ENCODE data around the gene RPL35A. TPM values are rescaled to one million over a fixed set of nuclear protein-coding genes. Genes with fewer than 3 reads are reported as not detected.

RPL35A gene
- total RNA-seq, 1 donor from 2014 or later, result 1,290 TPM

DNA sequence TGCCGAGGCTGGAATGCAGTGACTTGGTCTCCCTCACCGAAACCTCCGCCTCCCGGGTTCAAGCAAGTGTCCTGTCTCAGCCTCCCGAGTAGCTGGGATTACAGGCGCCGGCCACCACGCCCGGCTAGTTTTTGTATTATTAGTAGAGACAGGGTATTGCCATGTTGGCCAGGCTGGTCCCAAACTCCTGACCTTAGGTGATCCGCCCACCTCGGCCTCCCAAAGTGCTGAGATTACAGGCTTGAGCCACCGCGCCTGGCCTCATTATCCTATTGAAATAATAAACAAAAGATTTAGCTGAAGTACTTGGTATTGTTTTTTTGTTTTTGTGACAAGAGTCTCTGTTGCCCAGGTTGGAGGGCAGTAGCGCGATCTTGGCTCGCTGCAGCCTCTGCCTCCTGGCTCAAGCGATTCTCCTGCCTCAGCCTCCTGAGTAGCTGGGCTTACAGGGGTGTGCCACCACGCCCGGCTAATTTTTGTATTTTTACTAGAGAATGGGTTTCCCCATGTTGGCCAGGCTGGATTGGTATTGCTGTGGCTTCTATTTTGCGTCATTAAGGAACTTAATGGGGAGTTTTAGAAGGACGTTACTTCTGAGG is 1.5 kb downstream of the RPL35A start:
- Mint-ChIP-seq H3K27ac (ENCODE audit: unreplicated experiment) (no peak overlapping the region), H3K36me3 (ENCODE audit: low read depth) (peaks cover 32% of the 10 kb centered on the region), H3K27me3 (ENCODE audit: low read depth) (no peaks in the 10 kb centered on the region), H3K4me1 (peaks cover 33% of the 10 kb centered on the region), H3K4me3 (peak overlapping the region; percentile 98), H3K9me3 (no peaks in the 10 kb centered on the region)
- no peak for DNase-seq (ENCODE audit: low read depth, low spot score)
- no peak for TF ChIP-seq CTCF (conservative IDR thresholded peaks at IDR 0.05)

DNA sequence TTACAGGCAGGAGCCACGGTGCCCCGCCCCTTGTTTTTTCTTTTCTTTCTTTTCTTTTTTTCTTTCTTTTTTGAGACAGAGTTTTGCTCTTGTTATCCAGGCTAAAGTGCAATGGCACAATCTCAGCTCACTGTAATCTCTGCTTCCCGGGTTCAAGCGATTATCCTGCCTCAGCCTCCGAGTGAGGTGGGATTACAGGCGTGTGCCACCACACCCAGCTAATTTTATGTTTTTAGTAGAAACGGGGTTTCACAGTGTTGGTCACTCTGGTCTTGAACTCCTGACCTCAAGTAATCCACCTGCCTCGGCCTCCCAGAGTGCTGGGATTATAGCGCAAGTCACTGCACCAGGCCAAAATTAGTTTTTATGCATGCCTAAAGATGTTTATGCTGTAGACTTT is 2.5 kb downstream of the RPL35A start:
- Mint-ChIP-seq H3K4me1 (peaks cover 39% of the 10 kb centered on the region), H3K27ac (ENCODE audit: unreplicated experiment) (no peak overlapping the region), H3K36me3 (ENCODE audit: low read depth) (peaks cover 32% of the 10 kb centered on the region), H3K4me3 (peak overlapping the region; percentile 82), H3K27me3 (ENCODE audit: low read depth) (no peaks in the 10 kb centered on the region), H3K9me3 (no peaks in the 10 kb centered on the region)
- no peak for TF ChIP-seq CTCF (conservative IDR thresholded peaks at IDR 0.05)
- DNase-seq (ENCODE audit: low read depth, low spot score), result no peak

DNA sequence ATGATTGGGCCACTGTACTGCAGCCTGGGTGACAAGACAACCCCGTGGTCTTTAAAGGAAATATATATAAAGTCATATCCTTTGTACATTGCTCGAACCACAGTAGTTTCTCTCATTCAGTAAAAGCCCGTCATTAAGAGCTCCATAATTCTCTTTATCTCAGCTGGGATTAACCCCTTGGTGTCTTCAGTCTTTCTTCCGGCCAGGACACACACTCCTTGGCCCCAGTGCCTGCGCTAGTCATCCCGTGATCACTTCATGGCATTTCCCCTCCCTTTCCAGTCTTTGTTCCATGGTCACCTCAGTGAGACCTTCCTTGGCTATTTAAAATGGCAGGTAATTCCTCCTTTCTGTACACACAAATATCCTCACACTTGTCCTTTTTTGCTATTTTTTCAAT is 3.3 kb downstream of the RPL35A start:
- Mint-ChIP-seq H3K27me3 (ENCODE audit: low read depth) (no peaks in the 10 kb centered on the region), H3K4me3 (peak overlapping the region; percentile 82), H3K27ac (ENCODE audit: unreplicated experiment) (peak overlapping the region; percentile 84), H3K9me3 (no peaks in the 10 kb centered on the region), H3K36me3 (ENCODE audit: low read depth) (peaks cover 32% of the 10 kb centered on the region), H3K4me1 (peaks cover 45% of the 10 kb centered on the region)
- TF ChIP-seq CTCF (conservative IDR thresholded peaks at IDR 0.05), result no peak
- DNase-seq (ENCODE audit: low read depth, low spot score), result no peak

DNA sequence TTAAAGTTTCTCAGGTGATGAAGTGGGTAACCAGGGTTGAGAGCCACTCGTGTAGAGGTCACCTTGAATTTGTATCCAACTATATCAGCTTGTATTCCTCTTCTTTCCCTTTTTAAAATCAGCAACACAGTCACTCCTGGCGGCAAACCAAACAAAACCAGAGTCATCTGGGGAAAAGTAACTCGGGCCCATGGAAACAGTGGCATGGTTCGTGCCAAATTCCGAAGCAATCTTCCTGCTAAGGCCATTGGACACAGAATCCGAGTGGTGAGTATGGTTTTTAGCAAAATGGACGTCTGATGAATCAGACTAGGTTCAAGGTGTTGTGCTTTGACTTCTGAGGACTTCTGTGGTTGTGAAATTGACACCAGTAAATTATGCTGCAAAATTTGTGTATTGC is 3.9 kb downstream of the RPL35A start:
- peak overlapping the region; percentile 82 for H3K4me3 Mint-ChIP-seq
- no peaks in the 10 kb centered on the region for H3K9me3 Mint-ChIP-seq
- H3K27me3 Mint-ChIP-seq (ENCODE audit: low read depth), result no peaks in the 10 kb centered on the region
- H3K27ac Mint-ChIP-seq (ENCODE audit: unreplicated experiment), result peak overlapping the region; percentile 84
- peaks cover 48% of the 10 kb centered on the region for H3K4me1 Mint-ChIP-seq
- TF ChIP-seq CTCF (conservative IDR thresholded peaks at IDR 0.05), result no peak
- peaks cover 32% of the 10 kb centered on the region for H3K36me3 Mint-ChIP-seq (ENCODE audit: low read depth)
- no peak for DNase-seq (ENCODE audit: low read depth, low spot score)

DNA sequence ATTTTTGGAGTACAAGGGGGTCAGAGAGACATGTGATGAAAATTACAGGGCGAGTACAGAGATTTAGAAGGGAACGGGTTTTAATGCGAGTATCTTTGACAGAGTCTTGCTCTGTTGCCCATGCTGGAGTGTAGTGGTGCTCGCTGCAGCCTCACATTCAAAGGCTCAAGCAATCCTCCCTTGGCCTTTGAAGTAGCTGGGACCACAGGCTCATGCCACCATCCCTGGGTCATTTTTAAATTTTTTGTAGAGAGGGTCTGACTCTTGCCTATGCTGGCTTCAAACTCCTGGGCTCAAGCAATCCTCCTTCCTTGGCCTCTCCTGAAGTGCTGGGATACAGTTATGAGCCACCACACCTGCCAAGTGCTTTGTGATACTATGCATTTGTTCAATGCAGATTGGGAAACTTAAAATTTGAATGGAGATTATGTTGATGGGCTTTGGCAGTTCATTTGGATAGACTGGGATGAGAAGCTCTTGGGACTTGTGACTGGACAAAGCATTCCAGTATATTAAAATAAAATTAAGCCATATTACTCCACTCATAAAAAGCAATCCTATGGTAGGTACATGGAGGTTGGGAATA is 6.0 kb downstream of the RPL35A start:
- Mint-ChIP-seq H3K27ac (ENCODE audit: unreplicated experiment) (no peak overlapping the region), H3K4me1 (peaks cover 53% of the 10 kb centered on the region), H3K4me3 (peak overlapping the region; percentile 79), H3K27me3 (ENCODE audit: low read depth) (peaks cover 5% of the 10 kb centered on the region), H3K36me3 (ENCODE audit: low read depth) (peaks cover 26% of the 10 kb centered on the region), H3K9me3 (peaks cover 3% of the 10 kb centered on the region)
- DNase-seq (ENCODE audit: low read depth, low spot score), result no peak
- no peak for TF ChIP-seq CTCF (conservative IDR thresholded peaks at IDR 0.05)

Data from neural crest cell (in vitro differentiated cells).